ENCODE results near the gene DENND6A. TPM values are rescaled to one million over a fixed set of nuclear protein-coding genes. Genes with fewer than 3 reads are reported as not detected.

Gene DENND6A
- total and polyA plus RNA-seq, 2 of the 8 experiments (the other 6 are each of a cell fraction or from before 2014, with no cell fraction given), result 7.8 to 14.8 TPM

GRCh38 chr3:57594576-57594975 is 98.3 kb downstream of the DENND6A start:
- ChIA-PET POLR2A (ENCODE audit: partially characterized antibody) (interaction anchor here (0.7 to 2.6 kb wide), 6 partner anchors 16 to 806 kb away, joined by 3 to 8 read pairs (median 4); partner anchors contain the start of gene PDE12), CTCF (ENCODE audit: partially characterized antibody) (interaction anchor here (0.6 to 1.3 kb wide), 2 partner anchors 13 to 428 kb away, joined by 3 to 4 read pairs; no protein-coding TSS in a partner anchor)
- Histone ChIP-seq H3K18ac (ENCODE audit: extremely low read depth, low read length) (no peak overlapping the region), H4K91ac (replicated peaks; ENCODE audit: insufficient read length, low read length) (no peak overlapping the region), H2BK20ac (ENCODE audit: low read length) (no peak overlapping the region), H3K23ac (ENCODE audit: insufficient read length) (no peak overlapping the region), H3K27me3 (replicated peaks in 1 of 4; ENCODE audit: control insufficient read depth in 3 of 4, extremely low read depth in 1 of 4, insufficient read depth in 3 of 4, low read length in 3 of 4) (no peaks in the 10 kb centered on the region), H2BK120ac (replicated peaks; ENCODE audit: low read depth, low read length) (no peak overlapping the region), H3K9me3 (ENCODE audit: insufficient read depth in 2 of 2, low read depth in 1 of 2, low read length in 1 of 2) (no peaks in the 10 kb centered on the region), H3K4me3 (ENCODE audit: extremely low read depth in 1 of 4, insufficient read depth in 2 of 4, low read depth in 3 of 4, low read length in 4 of 4) (peak overlapping the region in 1 of 4 experiments; percentile 93; a peak in 2 of 8 replicates), H3K4me1 (replicated peaks in 1 of 4; ENCODE audit: control insufficient read depth in 3 of 4, insufficient read depth in 4 of 4, low read length in 3 of 4) (peaks cover 0 to 5% (median 1%) of the 10 kb centered on the region in 4 experiments; a peak in 3 of 7 replicates), H2AK5ac (ENCODE audit: low read depth, low read length) (no peak overlapping the region), H4K5ac (ENCODE audit: insufficient read length, low read depth, low read length) (no peak overlapping the region), H3K23me2 (ENCODE audit: low read depth, low read length) (peaks cover 7% of the 10 kb centered on the region; the same call in 1 of the 2 replicates), H3K79me2 (ENCODE audit: control insufficient read depth in 1 of 2, insufficient read depth in 2 of 2, low read length in 2 of 2) (peaks cover 45 to 73% of the 10 kb centered on the region in 2 experiments), H3K14ac (ENCODE audit: insufficient read length) (no peak overlapping the region), H2BK5ac (ENCODE audit: low read depth, low read length) (no peak overlapping the region), H2BK15ac (ENCODE audit: low read length) (no peak overlapping the region), H4K20me1 (replicated peaks in 1 of 2; ENCODE audit: control insufficient read depth in 1 of 2, insufficient read depth in 2 of 2, low read length in 2 of 2) (peaks cover 12 to 14% of the 10 kb centered on the region in 2 experiments), H3K27ac (ENCODE audit: low read depth, low read length) (no peak overlapping the region), H3K56ac (replicated peaks; ENCODE audit: insufficient read length, low read depth, low read length) (no peak overlapping the region), H3K4ac (replicated peaks; ENCODE audit: insufficient read length, low read depth, low read length) (no peak overlapping the region), H3K79me1 (ENCODE audit: low read depth, low read length) (peaks cover 2% of the 10 kb centered on the region; the same call in 1 of the 2 replicates), H3K9ac (replicated peaks in 1 of 4; ENCODE audit: extremely low read depth in 1 of 4, low read depth in 3 of 4, low read length in 3 of 4) (no peak overlapping the region), H2BK12ac (ENCODE audit: low read depth, low read length) (no peak overlapping the region), H3K36me3 (ENCODE audit: control insufficient read depth in 2 of 4, insufficient read depth in 4 of 4, low read length in 3 of 4) (no peaks in the 10 kb centered on the region; a peak in 1 of 8 replicates), H4K8ac (ENCODE audit: extremely low read depth, insufficient read depth, low read length) (no peak overlapping the region), H3K4me2 (ENCODE audit: insufficient read depth in 1 of 2, low read depth in 2 of 2, low read length in 2 of 2) (peak overlapping the region; percentile 65 to 74; a peak in 3 of 4 replicates), H2AFZ (ENCODE audit: low read length) (no peak overlapping the region)
- DNase-seq (ENCODE audit: low read depth in 1 of 2, low spot score in 2 of 2) (no peak), FAIRE-seq (no peak)
- WGBS, 2 experiments (ENCODE audit: extremely low coverage in 1 of 2, insufficient coverage in 1 of 2, insufficient read length in 1 of 2, insufficient replicate concordance in 2 of 2, low coverage in 1 of 2, low lambda C conversion rate in 2 of 2, missing lambda C conversion rate in 1 of 2), result 90% methylated on average over 5 of the region's 5 CpGs; no CpG with 5 or more reads in 1 of the 2 experiments
- TF ChIP-seq RNF2 (IDR thresholded peaks at IDR 0.05; ENCODE audit: borderline replicate concordance, low read depth, low read length, missing control alignments, poor library complexity, severe bottlenecking) (no peak), RXRA (IDR thresholded peaks at IDR 0.05; ENCODE audit: insufficient read depth, low read depth, low read length) (no peak), EGR1 (IDR thresholded peaks at IDR 0.05; ENCODE audit: borderline replicate concordance, low read depth, low read length) (no peak), MAX (IDR thresholded peaks at IDR 0.05) (no peak), JUN (IDR thresholded peaks at IDR 0.05; ENCODE audit: low read depth, low read length) (no peak), POLR2A (IDR thresholded peaks at IDR 0.05; ENCODE audit: control extremely low read depth in 1 of 2, low read depth in 2 of 2, low read length in 2 of 2) (no peak), KDM1A (IDR thresholded peaks at IDR 0.05; ENCODE audit: borderline replicate concordance, low read length) (no peak), SAP30 (IDR thresholded peaks at IDR 0.05; ENCODE audit: insufficient read depth, insufficient replicate concordance, low read length) (no peak), SIRT6 (IDR thresholded peaks at IDR 0.05; ENCODE audit: low read length) (no peak), ATF2 (IDR thresholded peaks at IDR 0.05; ENCODE audit: low read length) (no peak), SRF (IDR thresholded peaks at IDR 0.05; ENCODE audit: low read depth, low read length) (no peak), CHD2 (IDR thresholded peaks at IDR 0.05; ENCODE audit: low read length) (no peak)
